Endothelial cell of umbilical vein (primary cell): ENCODE data around the gene TEP1. TPM values are rescaled to one million over a fixed set of nuclear protein-coding genes. Genes with fewer than 3 reads are reported as not detected.
A peak's percentile ranks its signal among the peaks of the same experiment; 100 is the strongest.

Experiments used
- BruUV-seq: library from RNA; stranded (reverse); fragments of 400-500 nt; replicated peaks from 2 replicates; lab custom pipeline; 2021; lab: Mats Ljungman, UMichigan
- CTCF ChIA-PET: fragments of 300-600, 350-600 bp; sonication (Branson Sonifier 250); formaldehyde crosslinking; loops from one replicate; lab custom pipeline; 2021; ENCODE audit warnings: antibody characterized with exemption, inconsistent platforms; lab: Charles Lee
- POLR2A ChIA-PET: fragments of 300-600, 350-600 bp; sonication (Branson Sonifier 250); formaldehyde crosslinking; loops from one replicate; lab custom pipeline; 2021; ENCODE audit warnings: antibody characterized with exemption, inconsistent platforms; lab: Charles Lee
- DNase-seq: peaks from one replicate; pipeline ENCODE4 v3.0.0-alpha.2; 2011; ENCODE audit warnings: low read depth, low spot score
- FAIRE-seq: peaks from 2 replicates; lab custom pipeline; 2011; peaks lifted over from hg19 to GRCh38; lab: Jason Lieb, UNC
- H2AFZ ChIP-seq: 2 replicates; pipeline ENCODE4 v1.6.0; 2012; ENCODE audit warnings: low read depth, low read length, control low read depth, inconsistent platforms
- H3K27ac ChIP-seq: 2 replicates; pipeline ENCODE4 v1.5.1; 2011; ENCODE audit warnings: low read depth, mild to moderate bottlenecking, control low read depth, low read length, moderate library complexity; ENCODE audit not compliant: insufficient read depth
- H3K27me3 ChIP-seq, 2 experiments: 2 replicates each; pipeline versions ENCODE4 v1.6.0 to v1.6.1; 2011; ENCODE audit warnings: low read length in 2 of 2, mixed read lengths in 1 of 2; ENCODE audit not compliant: control insufficient read depth in 2 of 2, insufficient read depth in 2 of 2
- H3K36me3 ChIP-seq, 2 experiments: 2 replicates in 1 of 2; 3 replicates in 1 of 2; pipeline ENCODE4 v1.5.1; 2011; ENCODE audit warnings: low read length in 2 of 2, mild to moderate bottlenecking in 1 of 2, moderate library complexity in 1 of 2; ENCODE audit not compliant: control insufficient read depth in 2 of 2, insufficient read depth in 2 of 2; ENCODE audit errors: extremely low read depth in 1 of 2
- H3K4me1 ChIP-seq: 3 replicates; pipeline ENCODE4 v1.5.1; 2011; ENCODE audit warnings: mild to moderate bottlenecking, low read length; ENCODE audit not compliant: control insufficient read depth, insufficient read depth; ENCODE audit errors: extremely low read depth
- H3K4me2 ChIP-seq: 2 replicates; pipeline ENCODE4 v1.6.1; 2011; ENCODE audit warnings: low read length, control low read depth, mixed read lengths; ENCODE audit not compliant: insufficient read depth
- H3K4me3 ChIP-seq, 3 experiments: fragments of 200-600 bp in 1 of 3; sonication (generic), shearing (Covaris generic) in 1 of 3; replicated peaks in 1 of 3; 2 replicates each; pipeline ENCODE4 v1.5.1; 2011 to 2016; ENCODE audit warnings: control low read depth in 3 of 3, low read length in 3 of 3, mild to moderate bottlenecking in 2 of 3, inconsistent platforms in 1 of 3, low read depth in 1 of 3, moderate library complexity in 1 of 3; ENCODE audit not compliant: insufficient read depth in 1 of 3
- H3K79me2 ChIP-seq: 2 replicates; pipeline ENCODE4 v1.6.0; 2012; ENCODE audit warnings: low read length, inconsistent platforms; ENCODE audit not compliant: control insufficient read depth, insufficient read depth
- H3K9ac ChIP-seq: replicated peaks from 2 replicates; pipeline ENCODE3; 2011; ENCODE audit warnings: low read length, control low read depth; ENCODE audit not compliant: insufficient read depth; ENCODE audit errors: extremely low read depth
- H3K9me1 ChIP-seq: replicated peaks from 3 replicates; pipeline ENCODE4 v1.6.0; 2011; ENCODE audit warnings: mild to moderate bottlenecking, low read length; ENCODE audit not compliant: control insufficient read depth, insufficient read depth; ENCODE audit errors: extremely low read depth
- H3K9me3 ChIP-seq: replicated peaks from 2 replicates; pipeline ENCODE4 v1.5.1; 2012; ENCODE audit warnings: low read length, inconsistent platforms; ENCODE audit not compliant: control insufficient read depth, insufficient read depth
- H4K20me1 ChIP-seq: replicated peaks from 2 replicates; pipeline ENCODE3; 2011; ENCODE audit warnings: mild to moderate bottlenecking, low read length; ENCODE audit not compliant: control insufficient read depth, insufficient read depth; ENCODE audit errors: extremely low read depth
- CTCF ChIP-seq, 2 donors: IDR thresholded peaks; 1 replicate in 1 of 2; 2 replicates in 1 of 2; pipeline ENCODE4 v1.5.1; 2011; ENCODE audit warnings: low read length in 2 of 2, mild to moderate bottlenecking in 2 of 2, moderate library complexity in 2 of 2, control low read depth in 1 of 2, inconsistent platforms in 1 of 2, low read depth in 1 of 2; ENCODE audit not compliant: insufficient read depth in 1 of 2; ENCODE audit errors: extremely low read depth in 1 of 2
- EZH2 ChIP-seq: IDR thresholded peaks from 2 replicates; pipeline ENCODE4 v1.6.1; 2012; ENCODE audit warnings: borderline replicate concordance, low read depth, mild to moderate bottlenecking, moderate library complexity, low read length, inconsistent platforms; ENCODE audit not compliant: severe bottlenecking
- FOS ChIP-seq: IDR thresholded peaks from 2 replicates; pipeline ENCODE4 v1.6.1; 2011; ENCODE audit warnings: mild to moderate bottlenecking, low read length, moderate library complexity, borderline replicate concordance; ENCODE audit not compliant: insufficient read depth
- GATA2 ChIP-seq: IDR thresholded peaks from 2 replicates; pipeline ENCODE4 v1.7.0; 2011; ENCODE audit warnings: low read depth, mild to moderate bottlenecking, moderate library complexity, mixed read lengths, low read length; ENCODE audit not compliant: insufficient read length, insufficient read depth
- JUN ChIP-seq: IDR thresholded peaks from 2 replicates; pipeline ENCODE4 v1.6.1; 2011; ENCODE audit warnings: borderline replicate concordance, low read depth; ENCODE audit not compliant: insufficient read length, insufficient read depth
- MAX ChIP-seq: IDR thresholded peaks from 2 replicates; pipeline ENCODE4 v1.6.1; 2011; ENCODE audit not compliant: insufficient read depth, insufficient read length
- MYC ChIP-seq: IDR thresholded peaks from one replicate; pipeline ENCODE4 v1.6.1; 2011; ENCODE audit warnings: mild to moderate bottlenecking, low read depth, low read length
- POLR2A ChIP-seq: IDR thresholded peaks from 2 replicates; pipeline ENCODE4 v1.6.1; 2012; ENCODE audit warnings: low read depth, mild to moderate bottlenecking, control low read depth, low read length
- POLR2AphosphoS5 ChIP-seq: IDR thresholded peaks from 2 replicates; pipeline ENCODE4 v1.6.1; 2012; ENCODE audit warnings: low read depth, mild to moderate bottlenecking, control low read depth, low read length, moderate library complexity; ENCODE audit not compliant: insufficient read depth
- dilution Hi-C: fragments of 300-500 bp; cut with MboI; formaldehyde crosslinking; loops from one replicate; pipeline ENCODE4 v1.15.0; 2019; ENCODE audit warnings: low sequenced_read_pairs; ENCODE audit not compliant: extremely low pct_ligation_motif_present
- intact Hi-C: fragments of 100-400 bp; cut with micrococcal nuclease; formaldehyde crosslinking; loops from one replicate; pipeline ENCODE4 v1.10.0; 2022
- polyA plus RNA-seq, 4 experiments: library from polyadenylated mRNA; depleted of rRNA in 3 of 4; stranded (reverse) in 3 of 4; unstranded in 1 of 4; fragments of >200 nt; gene quantifications; 2 replicates each; pipeline versions ENCODE4 v1.2.1 to v1.2.3, GENCODE V29; 2011 to 2012; ENCODE audit warnings: missing spikeins in 1 of 4
- small RNA-seq: library from RNA; depleted of rRNA; stranded (forward); fragments of <200 nt; gene quantifications from one replicate; pipeline ENCODE3, GENCODE V24; 2012; ENCODE audit warnings: low replicate concordance, low read depth; ENCODE audit not compliant: insufficient read depth, insufficient read length
- total RNA-seq: library from RNA; stranded (reverse); gene quantifications from 2 replicates; pipeline ENCODE4 v1.2.3, GENCODE V29; 2021

The TEP1 gene
- total and polyA plus RNA-seq, 2 donors (not counting 3 experiments of a cell fraction or from before 2014, with no cell fraction given) = 19.6 to 44.6 TPM

- POLR2A ChIA-PET = interaction anchor here (1.8 kb wide), 1 partner anchor 25 kb away, joined by 7 read pairs; the partner anchor contains the start of gene PARP2
- H3K9me1 ChIP-seq = peaks cover 2% of the 10 kb centered on the region
- H3K27me3 ChIP-seq = no peaks in the 10 kb centered on the region
- no peak overlapping the region for H2AFZ ChIP-seq
- TF ChIP-seq GATA2 = no peak
- TF ChIP-seq EZH2 = no peak
- no peak for TF ChIP-seq JUN
- no peak for TF ChIP-seq MAX
- TF ChIP-seq FOS = no peak
- TF ChIP-seq MYC = no peak
- TF ChIP-seq POLR2A = no peak
- no peak for TF ChIP-seq POLR2AphosphoS5
- TF ChIP-seq CTCF (IDR thresholded peaks at IDR 0.05; ENCODE audit: extremely low read depth in 1 of 2, insufficient read depth in 1 of 2, low read depth in 1 of 2, low read length in 2 of 2) = no peak
- peaks cover 10% of the 10 kb centered on the region for H3K79me2 ChIP-seq
- no peak for FAIRE-seq
- no peak overlapping the region for H3K9ac ChIP-seq
- no peak overlapping the region for H3K27ac ChIP-seq
- intact Hi-C loops (no loop called here), dilution Hi-C loops (no loop called here)
- no peaks in the 10 kb centered on the region for H4K20me1 ChIP-seq
- H3K4me3 ChIP-seq = no peak overlapping the region
- no peak overlapping the region for H3K4me2 ChIP-seq
- no TSS peak for BruUV-seq
- no peak for DNase-seq
- peaks cover 11 to 29% of the 10 kb centered on the region in 2 experiments for H3K36me3 ChIP-seq
- CTCF ChIA-PET = interaction anchor here (2.5 kb wide), 1 partner anchor 10 kb away, joined by 9 read pairs; no protein-coding TSS in a partner anchor
- no peaks in the 10 kb centered on the region for H3K4me1 ChIP-seq
- no peaks in the 10 kb centered on the region for H3K9me3 ChIP-seq
These were observed 95.6 kb downstream of the TEP1 start for GRCh38 chr14:20317720-20318119.

Small RNA genes within 50 kb of the gene (small RNA-seq; reads per million reads assigned to genes)
- not detected for gene RNA5SP382
- 0.88 reads per million for gene SNORA79B
- gene SNORD126 = 404 reads per million, percentile 99 among the genes with 10 or more reads in this experiment

Other genes starting within 250 kb of the TEP1 start
- not detected in 2 replicates for gene OR11G2, start 222.6 kb downstream of the TEP1 start, total RNA-seq
- gene OR11G2, start 222.6 kb downstream of the TEP1 start, polyA plus RNA-seq = not detected in 2 replicates
- not detected in 2 replicates for gene OR11H6, start 189.8 kb downstream of the TEP1 start, total RNA-seq
- gene OR11H6, start 189.8 kb downstream of the TEP1 start, polyA plus RNA-seq = not detected in 2 replicates
- not detected in 2 replicates for gene OR11H7, start 184.5 kb downstream of the TEP1 start, total RNA-seq
- not detected in 2 replicates for gene OR11H7, start 184.5 kb downstream of the TEP1 start, polyA plus RNA-seq
- gene OR11H4, start 174.2 kb downstream of the TEP1 start, total RNA-seq = not detected in 2 replicates
- gene OR11H4, start 174.2 kb downstream of the TEP1 start, polyA plus RNA-seq = not detected in 2 replicates
- gene TTC5, start 107.5 kb downstream of the TEP1 start, total RNA-seq = 21.3 and 22.9 TPM in 2 replicates
- gene TTC5, start 107.5 kb downstream of the TEP1 start, polyA plus RNA-seq = 8.8 and 10.9 TPM in 2 replicates
- gene CCNB1IP1, start 80.2 kb downstream of the TEP1 start, total RNA-seq = 35.5 and 38.9 TPM in 2 replicates
- 31.0 and 32.7 TPM in 2 replicates for gene CCNB1IP1, start 80.2 kb downstream of the TEP1 start, polyA plus RNA-seq
- 30.6 and 30.8 TPM in 2 replicates for gene PARP2, start 69.9 kb downstream of the TEP1 start, total RNA-seq
- gene PARP2, start 69.9 kb downstream of the TEP1 start, polyA plus RNA-seq = 12.9 and 15.7 TPM in 2 replicates
- gene KLHL33, start 22.7 kb upstream of the TEP1 start, total RNA-seq = 0.07 TPM in 1 of 2 replicates, not detected in the other
- not detected in 2 replicates for gene KLHL33, start 22.7 kb upstream of the TEP1 start, polyA plus RNA-seq
- 39.1 and 41.8 TPM in 2 replicates for gene OSGEP, start 41.3 kb upstream of the TEP1 start, total RNA-seq
- gene OSGEP, start 41.3 kb upstream of the TEP1 start, polyA plus RNA-seq = 84.5 and 100 TPM in 2 replicates
- gene APEX1, start 41.7 kb upstream of the TEP1 start, total RNA-seq = 227 and 231 TPM in 2 replicates
- gene APEX1, start 41.7 kb upstream of the TEP1 start, polyA plus RNA-seq = 304 and 387 TPM in 2 replicates
- gene PIP4P1, start 47.9 kb upstream of the TEP1 start, total RNA-seq = 28.6 and 33.6 TPM in 2 replicates
- 52.5 and 58.6 TPM in 2 replicates for gene PIP4P1, start 47.9 kb upstream of the TEP1 start, polyA plus RNA-seq
- gene PNP, start 55.9 kb upstream of the TEP1 start, total RNA-seq = 189 and 271 TPM in 2 replicates
- gene PNP, start 55.9 kb upstream of the TEP1 start, polyA plus RNA-seq = 232 and 245 TPM in 2 replicates
- gene RNASE10, start 92.0 kb upstream of the TEP1 start, total RNA-seq = 1.2 and 1.8 TPM in 2 replicates
- gene RNASE10, start 92.0 kb upstream of the TEP1 start, polyA plus RNA-seq = 0.12 TPM in 1 of 2 replicates, not detected in the other
- gene RNASE9, start 147.5 kb upstream of the TEP1 start, total RNA-seq = not detected in 2 replicates
- gene RNASE9, start 147.5 kb upstream of the TEP1 start, polyA plus RNA-seq = not detected in 2 replicates
- gene RNASE11, start 174.5 kb upstream of the TEP1 start, total RNA-seq = not detected in 2 replicates
- gene RNASE11, start 174.5 kb upstream of the TEP1 start, polyA plus RNA-seq = not detected in 2 replicates
- not detected in 2 replicates for gene RNASE12, start 177.9 kb upstream of the TEP1 start, total RNA-seq
- not detected in 2 replicates for gene RNASE12, start 177.9 kb upstream of the TEP1 start, polyA plus RNA-seq
- gene OR6S1, start 228.2 kb upstream of the TEP1 start, total RNA-seq = not detected in 2 replicates
- not detected in 2 replicates for gene OR6S1, start 228.2 kb upstream of the TEP1 start, polyA plus RNA-seq